HS-27A (cell line): ENCODE results near the gene FAM181A.

Source experiments
- DNase-seq: peaks from one replicate; pipeline ENCODE4 v3.0.0-alpha.2; 2012; ENCODE audit warnings: low read depth, missing footprints

The FAM181A gene

DNA sequence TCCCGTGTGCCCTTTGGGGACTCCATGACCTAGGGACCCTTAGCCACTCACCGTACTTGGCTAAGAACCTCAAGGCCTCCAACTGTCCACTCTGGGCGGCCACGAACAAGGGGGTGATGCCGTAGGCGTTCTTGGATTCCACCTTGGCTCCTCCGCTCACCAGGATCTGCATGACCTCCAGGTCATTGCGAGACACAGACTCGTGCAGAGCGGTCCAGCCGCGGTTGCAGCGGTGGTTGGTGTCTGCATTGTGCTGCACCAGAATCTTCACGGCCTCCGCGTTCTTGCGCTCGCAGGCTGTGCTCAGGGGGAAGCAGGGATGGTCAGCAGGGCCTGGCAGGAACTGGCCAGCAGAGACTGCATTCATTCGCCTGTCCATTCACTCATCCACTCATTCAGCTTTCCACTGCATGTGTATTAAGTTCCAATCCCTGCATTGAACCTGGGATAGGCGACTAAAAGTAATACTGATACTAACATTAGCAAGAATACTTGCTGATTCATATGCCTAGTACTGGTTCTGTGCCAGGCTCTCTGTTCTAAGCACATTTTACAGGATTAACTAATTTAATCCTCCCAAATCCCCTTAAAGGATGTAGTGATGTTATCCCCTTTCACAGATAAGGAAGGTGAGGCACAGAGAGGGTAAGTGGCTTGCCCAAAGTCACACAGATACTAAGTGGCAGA, 23.9 kb downstream of the FAM181A start:
- no peak for DNase-seq

DNA sequence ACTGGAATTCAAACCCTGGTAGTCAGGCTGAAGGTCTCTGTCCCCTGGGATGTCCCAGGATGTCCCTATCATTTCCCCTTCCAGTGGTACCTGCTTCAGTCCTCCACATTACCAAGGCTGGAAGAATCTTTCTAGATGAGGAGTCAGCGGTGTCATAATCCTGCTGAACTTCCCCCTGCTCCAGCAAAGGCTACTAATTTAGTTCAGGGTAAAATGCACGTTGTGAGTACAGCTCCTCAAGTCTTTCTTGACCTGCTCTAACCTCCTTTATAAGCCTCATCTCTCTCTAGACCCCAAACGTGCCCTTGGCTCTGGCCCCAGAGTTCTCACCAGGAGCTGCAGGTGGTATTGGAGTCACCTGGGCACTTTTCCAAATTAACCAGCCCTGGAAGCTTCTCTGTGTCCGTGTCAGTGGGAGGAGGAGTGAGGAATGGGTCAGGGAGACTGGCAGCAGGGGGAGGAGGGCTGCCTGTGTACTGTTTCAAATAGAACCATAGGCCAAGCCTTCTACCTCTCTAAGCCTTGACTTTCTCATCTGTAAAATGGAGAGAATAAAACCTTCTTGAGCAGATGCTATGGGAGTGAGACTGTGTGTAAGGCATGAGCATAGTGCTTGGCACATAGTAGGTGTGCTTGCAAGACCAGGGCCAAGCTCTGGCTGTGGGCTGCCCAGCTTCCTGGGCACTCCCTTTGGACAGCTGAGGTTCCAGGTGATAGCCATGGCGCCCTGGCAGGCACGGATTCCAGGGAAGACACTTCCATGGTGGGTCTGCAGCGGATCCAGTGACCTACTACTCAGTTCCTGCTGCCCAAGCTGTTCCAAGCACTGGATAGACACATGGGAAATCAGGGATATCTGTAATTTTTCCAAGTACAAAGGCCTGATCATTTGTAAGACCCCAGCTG, 24.7 kb downstream of the FAM181A start:
- no peak for DNase-seq

DNA sequence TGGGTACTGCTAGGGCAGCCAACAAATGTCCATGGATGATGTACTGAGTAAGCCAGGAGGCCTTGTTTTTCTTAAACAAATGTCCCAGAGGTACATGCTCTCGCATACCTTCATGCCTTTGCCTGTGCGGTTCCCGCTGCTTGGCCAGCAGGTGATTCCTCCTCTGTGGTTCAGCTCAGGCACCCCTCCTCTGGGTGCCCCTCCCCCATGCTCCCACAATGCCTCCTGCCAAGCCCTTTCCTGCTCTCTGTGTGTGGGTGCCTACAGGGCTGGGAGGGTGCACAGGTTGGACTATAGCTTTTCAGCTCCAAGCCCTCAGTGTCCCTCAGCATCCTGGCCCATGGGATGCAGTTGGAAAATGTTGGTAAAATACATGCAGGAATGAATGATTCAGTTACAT, 25.7 kb downstream of the FAM181A start:
- DNase-seq = no peak

DNA sequence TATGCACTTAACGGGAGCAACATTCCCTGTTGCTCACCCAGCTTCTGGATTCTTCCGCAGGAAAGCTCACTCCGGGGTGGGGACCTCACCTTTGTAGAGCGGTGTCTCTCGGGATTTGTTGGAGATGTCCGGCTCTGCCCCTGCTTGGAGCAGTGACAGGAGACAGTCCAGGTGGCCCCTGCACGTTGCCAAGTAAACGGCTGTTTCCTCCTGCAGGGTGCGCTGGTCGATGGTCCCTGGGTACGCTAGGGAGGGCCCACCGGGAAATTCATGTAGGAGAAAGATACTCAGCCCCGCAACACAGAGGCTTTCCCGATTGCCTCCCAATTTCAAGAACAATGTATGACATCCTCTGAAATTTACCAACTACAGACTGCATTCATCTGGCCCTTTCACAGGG, 26.1 kb downstream of the FAM181A start:
- DNase-seq = no peak

DNA sequence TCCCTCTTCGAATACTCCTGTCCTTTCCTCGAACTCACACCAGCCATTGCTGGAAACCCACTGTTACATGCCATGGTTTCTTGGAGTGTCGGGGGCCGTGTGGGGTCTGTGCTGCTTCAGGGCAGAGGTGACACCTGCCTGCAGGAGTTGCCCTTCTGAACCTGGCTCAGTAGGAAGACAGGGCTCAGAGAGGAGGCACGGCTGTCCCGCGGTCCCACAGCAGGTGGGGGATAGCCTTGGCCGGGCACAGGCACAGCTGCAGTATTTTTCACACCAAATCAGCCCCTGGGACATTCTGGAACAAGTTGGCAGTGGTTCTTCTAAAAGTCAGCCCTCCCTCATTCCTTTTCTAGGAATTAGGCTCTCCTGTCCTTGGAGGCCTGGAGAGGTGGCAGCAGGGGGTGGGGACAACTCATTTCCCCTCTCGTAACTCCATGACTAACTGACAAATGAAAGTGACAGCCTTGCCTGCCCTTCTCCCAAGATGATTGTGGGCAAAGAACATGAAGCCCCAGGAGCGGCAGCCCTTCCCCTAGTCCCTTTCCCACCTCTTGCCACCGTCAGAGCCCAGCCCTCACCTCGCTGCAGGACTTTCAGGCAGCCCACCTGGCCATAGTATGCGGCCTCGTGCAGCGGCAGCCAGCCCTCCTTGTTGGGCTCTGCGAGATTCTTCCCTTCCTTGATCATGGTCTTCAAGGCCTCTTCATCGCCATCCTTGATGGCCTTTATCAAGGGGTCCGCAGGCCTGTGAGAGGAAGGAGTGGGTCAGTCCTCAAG, 26.8 kb downstream of the FAM181A start:
- no peak for DNase-seq

DNA sequence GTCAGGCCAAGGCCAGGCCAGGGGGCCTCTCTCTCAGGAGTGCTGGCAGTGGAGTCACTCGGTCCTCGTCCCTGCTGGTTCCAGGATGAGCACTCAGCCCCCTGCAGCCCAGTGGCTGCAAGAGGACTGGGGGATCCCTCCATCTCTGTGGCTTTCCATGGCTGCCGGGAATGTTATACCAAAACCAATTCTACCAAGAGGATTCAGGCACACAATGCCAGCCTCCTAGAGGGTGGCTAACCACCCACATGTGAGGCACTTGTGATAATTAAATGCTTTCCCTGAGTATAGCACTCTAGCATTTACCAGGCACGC, 27.3 kb downstream of the FAM181A start:
- DNase-seq = no peak

DNA sequence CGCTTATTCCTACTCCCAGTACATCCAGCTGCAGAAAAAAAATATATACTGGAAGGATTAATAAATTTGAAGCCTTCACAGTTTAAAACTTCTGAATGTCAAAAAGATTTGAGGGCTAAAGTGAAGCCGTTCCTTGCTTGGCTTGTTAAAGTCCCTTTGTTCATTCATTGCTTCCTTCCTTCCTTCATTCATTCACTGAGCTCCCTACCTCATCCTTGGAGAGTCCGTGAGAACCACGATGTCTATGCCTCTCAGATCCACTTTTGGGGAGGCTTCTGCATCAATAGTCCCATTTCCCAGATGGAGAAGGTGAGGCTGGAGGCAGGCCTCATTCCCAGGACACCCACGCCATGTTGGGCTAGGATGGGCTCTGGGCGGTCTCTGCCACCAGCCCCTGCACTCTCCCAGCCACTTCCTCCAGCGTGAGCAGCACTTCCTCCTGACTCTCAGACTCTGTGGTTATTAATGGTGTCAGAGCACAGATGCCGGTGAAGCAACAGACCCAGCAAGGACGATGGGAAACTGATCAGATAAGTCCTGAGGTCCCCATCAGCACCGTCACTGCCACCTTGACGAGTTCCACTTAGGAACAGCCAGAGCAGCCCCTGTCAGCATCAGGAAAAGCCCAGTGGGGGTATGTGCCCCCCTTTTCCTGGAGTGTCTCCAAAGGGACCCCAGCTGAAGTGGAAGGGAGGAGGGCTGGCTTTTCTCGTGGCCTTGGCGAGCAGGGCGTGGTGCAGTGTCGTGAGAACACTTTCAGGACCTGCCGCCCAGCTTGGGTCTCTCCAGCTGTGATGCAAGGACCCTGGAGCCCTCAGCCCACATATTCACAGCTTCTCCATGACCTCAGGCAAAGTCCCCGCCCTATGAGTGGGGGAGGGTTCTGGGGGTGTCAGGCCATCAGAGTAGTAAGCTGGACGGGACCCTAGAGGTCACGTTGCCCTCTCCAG, 28.0 kb downstream of the FAM181A start:
- no peak for DNase-seq

DNA sequence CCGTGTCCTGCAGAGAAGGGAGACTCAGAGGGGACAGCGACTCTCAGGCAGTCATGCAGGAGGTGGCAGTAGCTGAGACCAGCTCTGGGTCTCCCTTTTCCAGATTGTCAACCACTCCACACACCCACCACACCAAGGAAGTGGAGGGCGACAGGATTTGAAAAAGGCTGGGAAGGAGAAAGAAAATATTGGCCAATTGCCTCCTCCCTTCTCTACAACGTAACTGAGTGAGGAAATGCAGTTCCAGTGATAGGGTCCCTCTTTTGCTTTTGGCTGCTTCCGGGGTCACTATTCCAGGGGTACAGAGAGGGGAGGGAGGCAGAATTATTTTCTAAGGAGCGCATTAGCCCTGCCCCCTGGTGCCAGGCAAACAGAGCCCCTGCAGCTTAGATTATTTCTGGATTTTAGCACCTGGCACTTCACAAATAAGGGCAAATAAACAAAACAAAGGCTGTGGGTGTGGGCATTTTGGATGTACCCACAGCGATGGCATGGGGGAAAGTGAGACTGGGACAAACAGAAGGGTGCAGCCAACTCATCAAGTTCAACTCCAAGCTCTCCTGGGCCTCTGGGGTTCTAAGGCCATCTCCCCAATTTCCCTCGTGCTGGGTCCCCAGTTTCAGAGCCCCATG, 28.8 kb downstream of the FAM181A start:
- no peak for DNase-seq

DNA sequence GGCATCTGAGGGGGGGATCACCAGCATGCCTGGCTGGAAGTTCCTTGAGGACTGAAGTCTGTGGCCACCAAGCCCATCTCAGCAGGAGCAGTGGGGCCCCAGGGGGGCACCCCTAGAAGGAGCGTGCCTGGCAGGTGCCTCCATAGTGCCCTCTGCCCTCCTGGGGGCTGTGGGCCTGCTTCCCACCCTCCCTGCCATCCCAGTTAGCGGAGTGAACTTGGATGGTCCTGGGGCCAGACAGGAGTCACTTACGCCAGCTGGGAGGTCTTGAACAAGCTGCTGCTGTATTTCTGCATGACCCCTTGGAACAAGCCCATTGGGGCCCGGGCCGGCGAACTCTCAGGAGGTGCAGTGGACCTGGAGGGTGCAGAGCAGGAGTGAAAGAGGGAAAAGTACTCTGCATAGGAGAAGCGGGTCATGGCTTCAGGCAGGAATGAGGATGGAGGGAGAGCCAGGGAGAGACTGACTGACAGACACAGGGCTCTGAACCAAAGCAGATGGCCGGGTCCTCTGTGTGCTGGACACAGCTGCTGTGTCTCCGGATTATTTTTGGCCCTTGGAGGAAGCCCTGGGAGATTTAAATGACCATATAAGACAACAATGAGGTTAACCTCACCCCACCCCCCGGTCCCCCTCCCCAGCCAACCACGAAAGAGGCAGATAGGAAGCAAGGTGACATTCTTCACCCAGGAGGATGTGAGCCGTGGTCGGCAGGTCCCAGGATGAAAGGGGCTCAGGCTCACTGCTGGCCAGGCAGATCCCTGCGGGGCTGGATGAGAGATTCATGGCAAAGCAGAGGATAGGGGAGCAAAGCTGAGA, 29.6 kb downstream of the FAM181A start:
- DNase-seq = no peak

DNA sequence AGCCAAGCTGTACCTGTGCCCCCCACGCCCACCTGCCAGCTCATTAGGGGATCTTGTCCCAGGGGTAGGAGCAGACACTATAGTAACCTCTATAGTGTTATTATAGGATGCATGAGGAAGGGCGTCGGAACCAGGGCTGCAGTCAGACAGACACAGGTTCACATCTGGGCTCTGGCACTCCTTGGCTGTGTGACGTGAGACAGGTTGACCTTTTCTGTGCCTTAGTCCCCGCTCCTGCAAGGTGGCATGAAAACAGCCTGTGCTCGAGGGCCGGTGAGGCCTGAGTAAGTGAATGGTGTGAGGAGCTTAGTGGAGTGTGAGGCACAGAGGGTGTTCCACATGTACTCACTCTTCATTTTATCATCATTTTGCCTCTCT, 30.2 kb downstream of the FAM181A start:
- DNase-seq = no peak

DNA sequence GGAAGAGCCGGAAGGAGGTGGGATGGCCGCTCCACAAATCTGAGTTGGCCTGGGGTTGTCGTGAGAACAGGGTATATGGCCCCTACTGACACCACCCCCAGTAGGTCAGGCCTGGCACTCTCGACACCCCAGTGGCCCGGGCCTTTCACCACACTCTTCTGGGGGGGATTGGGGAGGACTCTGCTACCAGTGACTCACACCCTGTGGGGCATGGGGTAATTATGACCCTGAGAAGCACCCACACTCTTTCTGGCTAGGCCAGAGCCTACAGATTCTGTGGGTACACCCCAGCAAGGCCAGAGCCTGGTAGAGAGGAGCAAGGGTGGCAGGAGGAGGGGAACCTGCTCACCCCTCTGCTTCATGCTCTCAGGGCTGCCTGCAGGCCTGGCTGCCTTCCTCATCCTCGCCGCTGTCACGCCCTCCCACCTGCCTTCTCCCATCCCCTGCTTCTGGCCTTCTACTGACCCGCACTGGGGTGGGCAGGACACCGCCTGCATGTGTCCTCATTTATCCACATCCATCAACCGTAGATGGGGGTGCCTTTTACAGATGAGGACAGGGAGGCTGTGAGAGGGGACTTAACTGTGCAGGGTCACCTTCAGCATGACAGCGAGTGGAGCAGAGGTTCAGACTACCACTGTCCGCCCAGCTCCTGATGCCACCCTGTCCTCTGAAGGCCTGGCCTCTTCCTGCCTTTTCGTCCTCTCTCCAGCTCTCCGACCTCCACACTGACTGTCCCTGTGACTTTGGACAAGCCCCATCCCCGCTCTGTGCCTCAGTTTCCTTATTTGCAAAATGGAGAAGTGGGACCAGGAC, 30.8 kb downstream of the FAM181A start:
- no peak for DNase-seq

DNA sequence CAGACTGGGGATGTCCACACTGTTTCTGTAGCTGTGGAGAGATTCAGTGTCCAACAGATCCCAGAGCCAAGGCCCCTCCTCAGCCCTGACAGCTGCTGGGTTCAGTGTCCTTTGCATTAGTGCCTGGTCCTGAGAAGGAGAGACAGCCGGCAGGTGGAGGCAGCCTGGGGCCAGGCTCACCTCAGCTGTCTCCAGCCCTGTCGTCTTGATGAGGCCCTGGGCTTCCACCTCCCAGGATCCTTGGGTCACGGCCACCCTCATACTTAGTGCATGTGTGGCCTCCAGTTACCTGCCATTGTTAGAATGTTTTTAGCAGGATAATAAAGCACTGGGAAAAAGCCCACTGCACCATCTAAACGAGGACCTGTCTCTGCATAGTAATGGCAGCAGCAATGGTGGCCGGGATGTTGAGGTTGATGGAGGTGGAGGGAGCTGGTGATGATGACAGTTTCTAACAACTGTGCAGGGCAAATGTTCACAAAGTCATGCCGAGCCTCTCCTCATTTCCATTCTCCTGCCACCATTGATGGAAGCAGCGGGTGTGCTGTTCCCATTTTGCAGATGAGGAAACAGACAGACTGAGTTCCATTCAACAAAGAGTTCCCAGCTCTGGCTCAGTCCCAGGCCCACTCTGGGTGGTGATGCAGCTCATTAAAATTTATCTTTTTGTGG, 31.6 kb downstream of the FAM181A start:
- no peak for DNase-seq

DNA sequence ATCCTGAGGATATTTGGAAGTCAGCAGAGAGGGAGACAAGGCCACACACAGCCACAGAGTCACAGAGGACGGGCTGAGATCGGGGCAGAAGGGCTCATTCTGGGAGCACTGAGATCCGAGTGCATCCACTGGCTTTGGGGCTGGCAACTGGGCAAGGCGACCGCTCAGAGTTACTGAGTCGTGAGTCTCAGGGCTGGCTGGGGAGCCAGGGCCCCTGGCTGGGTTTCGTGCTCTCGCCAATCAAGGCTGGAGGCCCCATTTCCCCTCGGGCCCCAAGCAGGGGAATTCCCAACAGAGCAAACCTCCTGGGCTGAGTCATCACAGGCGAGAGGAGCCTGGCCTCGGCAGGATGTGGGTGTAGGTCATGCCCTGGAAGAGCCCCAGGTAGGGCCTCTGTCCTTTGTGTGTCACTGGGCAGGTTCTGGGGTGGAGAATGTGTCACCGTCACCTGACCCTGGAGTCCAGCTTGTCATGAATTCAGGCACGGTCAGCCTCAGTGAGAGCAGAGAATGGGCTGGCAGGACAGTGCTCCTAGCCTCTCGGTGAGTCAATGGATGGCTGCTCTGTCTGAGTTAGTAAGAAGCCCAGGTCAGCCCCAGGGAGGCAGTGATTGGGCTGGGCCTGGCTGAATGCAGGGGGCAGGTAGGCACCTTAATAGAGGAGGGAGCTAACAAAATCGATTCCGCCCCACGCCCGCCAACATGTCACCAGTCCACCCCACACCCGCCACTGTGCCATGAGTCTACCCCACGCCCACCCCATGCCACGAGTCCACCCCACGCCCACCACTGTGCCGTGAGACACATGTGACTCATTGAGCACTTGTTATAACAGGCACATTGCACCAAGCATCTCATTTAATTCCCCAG, 32.3 kb downstream of the FAM181A start:
- peak; percentile 71 for DNase-seq

DNA sequence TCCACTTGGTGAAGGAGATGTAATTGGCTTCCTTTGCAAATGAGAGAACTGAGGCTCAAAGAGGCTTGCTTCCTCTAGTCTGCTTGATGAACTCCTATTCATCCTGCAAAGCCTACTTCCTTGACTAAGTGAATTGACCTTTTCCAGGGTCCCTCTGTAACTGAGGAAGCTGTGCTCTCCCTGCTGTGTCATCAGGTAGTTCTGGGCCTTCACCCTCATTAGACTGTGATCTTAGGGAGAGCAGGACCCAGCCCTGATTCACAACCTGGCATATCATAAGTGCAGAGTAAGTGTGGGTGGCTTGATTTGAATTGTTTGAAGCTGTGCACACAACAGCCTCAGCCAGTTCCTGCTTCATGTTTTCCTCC, 32.9 kb downstream of the FAM181A start:
- DNase-seq = no peak

DNA sequence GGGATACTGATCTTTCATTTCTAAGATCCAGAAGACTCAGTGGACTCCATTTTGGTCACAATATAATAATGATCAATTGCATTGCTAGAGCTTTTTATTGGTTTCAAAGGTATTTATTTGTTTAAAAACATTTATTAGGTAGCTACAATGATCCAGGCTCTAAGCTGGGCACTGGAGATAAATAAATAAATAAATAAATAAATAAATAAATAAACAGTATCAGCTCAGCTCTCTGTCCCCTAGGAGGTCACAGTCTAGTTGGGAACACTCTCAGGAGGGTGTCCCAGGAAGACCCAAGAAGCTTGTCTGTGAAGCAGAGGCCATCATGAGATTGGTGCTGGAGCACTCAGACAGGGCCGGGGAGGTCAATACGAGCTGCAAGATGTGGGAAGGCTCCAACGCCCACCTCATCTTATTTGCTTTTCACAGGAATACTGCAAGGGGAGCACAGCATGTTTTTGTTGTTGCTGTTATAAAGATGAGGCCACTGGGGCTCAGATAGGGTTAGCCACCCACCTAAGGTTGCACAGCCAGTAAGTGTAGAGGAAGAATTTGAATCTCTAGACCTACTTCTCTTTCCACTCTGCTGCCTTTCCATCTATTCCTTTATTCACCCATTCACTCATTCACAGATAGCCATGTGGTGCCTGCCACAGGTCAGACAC, 33.8 kb downstream of the FAM181A start:
- no peak for DNase-seq

DNA sequence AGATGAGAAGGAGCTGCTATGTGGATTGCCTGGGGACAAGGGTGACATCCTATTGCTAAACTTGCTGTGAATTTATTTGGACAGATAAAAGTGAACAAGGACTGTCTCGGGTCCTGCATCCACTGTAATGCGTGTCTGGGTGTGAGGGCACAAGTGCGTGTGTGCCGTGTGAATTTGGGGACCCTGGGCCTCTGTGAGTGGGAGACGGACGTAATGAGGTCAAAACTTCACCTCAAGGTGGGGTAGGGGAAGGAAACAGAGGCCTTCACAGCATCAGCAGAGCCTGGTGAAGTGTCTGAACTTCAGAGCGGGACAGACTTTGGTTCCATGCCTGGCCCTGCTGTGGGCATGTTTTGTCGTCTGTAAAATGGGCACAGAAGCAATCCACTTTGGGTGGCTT, 34.5 kb downstream of the FAM181A start:
- DNase-seq = no peak
